Measurements from ENCODE around the gene MIF4GD. TPM values are rescaled to one million over a fixed set of nuclear protein-coding genes. Genes with fewer than 3 reads are reported as not detected.
"Not testable (repeated sequence)": the region's sequence is repeated elsewhere in the genome, so short reads cannot be mapped to it uniquely, and the experiment has no call there.

Gene MIF4GD
- total RNA-seq, 8 experiments from 2014 or later, result 9.8 to 21.2 (median 16.3) TPM

- no peaks in the 10 kb centered on the region for H3K4me1 ChIP-seq (replicated peaks in 1 of 2)
- no peak overlapping the region for H3K4me3 ChIP-seq
- in situ Hi-C loops (cut with MboI; ENCODE audit: low pct_unique_long_range_greater_than_20kb in 2 of 9, low sequenced_read_pairs in 9 of 9, unreplicated experiment in 9 of 9), result loop anchor here in 1 of 9 experiments (25.0 kb wide), 1 partner anchor 111 kb away; the partner anchor contains the start of gene GRB2
- ATAC-seq (replicated peaks in 6 of 8), result no peak
- H3K27ac ChIP-seq, result no peak overlapping the region
- WGBS, 10 experiments, result 77 to 90% (median 83%) methylated on average over 2 to 16 of the region's 17 CpGs; no CpG with 5 or more reads in 4 of the 10 experiments
Observed at GRCh38 chr17:75301502-75302206, 30.6 kb upstream of the MIF4GD start.

GRCh38 chr17:75301049-75301448, 30.0 kb upstream of the MIF4GD start:
- 48 to 100% (median 80%) methylated on average over 1 to 5 of the region's 9 CpGs; no CpG with 5 or more reads in 1 of the 10 experiments for WGBS, 10 experiments
- Histone ChIP-seq H3K4me1 (replicated peaks in 1 of 2) (no peaks in the 10 kb centered on the region), H3K27ac (no peak overlapping the region), H3K4me3 (no peak overlapping the region)
- in situ Hi-C loops (cut with MboI; ENCODE audit: low pct_unique_long_range_greater_than_20kb in 2 of 9, low sequenced_read_pairs in 9 of 9, unreplicated experiment in 9 of 9), result loop anchor here in 1 of 9 experiments (25.0 kb wide), 1 partner anchor 111 kb away; the partner anchor contains the start of gene GRB2
- ATAC-seq (replicated peaks in 6 of 8), result no peak

GRCh38 chr17:75300280-75300679, 29.2 kb upstream of the MIF4GD start:
- ATAC-seq (replicated peaks in 6 of 8), result no peak
- WGBS, 10 experiments, result 49 to 100% (median 76%) methylated on average over 1 to 6 of the region's 7 CpGs

DNA sequence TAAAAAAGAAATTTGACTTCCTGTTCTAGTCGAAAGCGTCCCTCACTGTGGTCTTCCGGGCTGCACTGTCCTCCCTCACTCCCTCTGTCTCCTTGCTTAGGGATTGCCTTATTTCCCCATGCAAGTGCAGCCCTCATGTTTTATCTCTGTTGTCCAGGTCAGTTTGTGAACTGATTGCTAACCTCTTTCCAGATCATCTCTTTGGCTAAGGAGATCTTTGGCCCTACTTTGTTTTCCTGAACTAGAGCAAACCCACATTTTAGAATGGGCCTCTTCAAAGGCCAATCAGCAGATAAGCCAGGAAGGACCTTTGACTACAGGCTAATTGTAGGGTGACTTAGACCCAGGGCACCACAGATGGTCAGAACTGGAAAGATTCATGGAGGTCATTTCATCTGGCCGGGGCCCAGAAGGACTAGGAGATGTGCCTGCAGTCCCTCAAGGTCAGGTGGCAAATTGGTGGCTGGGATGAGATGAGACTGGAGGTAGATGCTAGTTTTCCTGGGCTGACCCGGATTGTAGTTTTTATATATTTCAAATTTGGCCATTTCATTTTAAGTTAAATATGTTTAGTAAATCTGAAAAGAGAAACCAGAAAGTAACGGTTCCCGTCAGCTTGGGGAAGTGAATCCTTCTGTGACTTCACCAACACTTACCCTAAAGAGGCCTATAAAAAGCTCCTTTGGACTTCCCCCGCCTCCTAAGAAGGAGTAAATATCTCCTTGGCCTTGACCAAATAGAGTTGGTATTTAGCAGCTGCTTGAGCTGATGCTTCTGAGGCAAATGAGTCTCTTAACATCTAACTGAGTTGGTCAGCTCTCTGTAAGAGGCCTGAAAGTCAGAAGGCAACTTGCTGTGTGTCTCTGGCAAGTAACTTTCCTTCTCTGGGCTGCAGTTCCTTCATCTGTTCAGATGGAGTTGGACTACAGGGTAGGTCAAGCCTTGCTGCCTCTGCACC, 24.4 kb upstream of the MIF4GD start:
- H3K4me1 ChIP-seq (replicated peaks in 1 of 2), result no peaks in the 10 kb centered on the region
- in situ Hi-C loops (cut with MboI; ENCODE audit: low pct_unique_long_range_greater_than_20kb in 2 of 9, low sequenced_read_pairs in 9 of 9, unreplicated experiment in 9 of 9), result loop anchor here in 1 of 9 experiments (25.0 kb wide), 1 partner anchor 117 kb away; the partner anchor contains the start of gene GRB2

More at GRCh38 chr17:75300280-75300679, 29.2 kb upstream of the MIF4GD start:
- Histone ChIP-seq H3K4me1 (replicated peaks in 1 of 2) (no peaks in the 10 kb centered on the region), H3K4me3 (no peak overlapping the region), H3K27ac (no peak overlapping the region)
- in situ Hi-C loops (cut with MboI; ENCODE audit: low pct_unique_long_range_greater_than_20kb in 2 of 9, low sequenced_read_pairs in 9 of 9, unreplicated experiment in 9 of 9), result loop anchor here in 1 of 9 experiments (25.0 kb wide), 1 partner anchor 112 kb away; the partner anchor contains the start of gene GRB2

GRCh38 chr17:75292810-75293448, 21.9 kb upstream of the MIF4GD start:
- H3K4me3 ChIP-seq; ATAC-seq (replicated peaks in 6 of 8); H3K27ac ChIP-seq; H3K4me1 ChIP-seq (replicated peaks in 1 of 2): not testable (repeated sequence)
- in situ Hi-C loops (cut with MboI; ENCODE audit: low pct_unique_long_range_greater_than_20kb in 2 of 9, low sequenced_read_pairs in 9 of 9, unreplicated experiment in 9 of 9), result loop anchor here in 1 of 9 experiments (25.0 kb wide), 1 partner anchor 119 kb away; the partner anchor contains the start of gene GRB2
- WGBS, 10 experiments, result 53 to 100% (median 88%) methylated on average over 3 to 10 of the region's 16 CpGs; no CpG with 5 or more reads in 3 of the 10 experiments

More for the DNA sequence above, 24.4 kb upstream of the MIF4GD start:
- Histone ChIP-seq H3K27ac (no peak overlapping the region), H3K4me3 (no peak overlapping the region)
- WGBS, 10 experiments, result 75 to 96% (median 86%) methylated on average over 2 to 7 of the region's 8 CpGs
- no peak for ATAC-seq (replicated peaks in 6 of 8)

DNA sequence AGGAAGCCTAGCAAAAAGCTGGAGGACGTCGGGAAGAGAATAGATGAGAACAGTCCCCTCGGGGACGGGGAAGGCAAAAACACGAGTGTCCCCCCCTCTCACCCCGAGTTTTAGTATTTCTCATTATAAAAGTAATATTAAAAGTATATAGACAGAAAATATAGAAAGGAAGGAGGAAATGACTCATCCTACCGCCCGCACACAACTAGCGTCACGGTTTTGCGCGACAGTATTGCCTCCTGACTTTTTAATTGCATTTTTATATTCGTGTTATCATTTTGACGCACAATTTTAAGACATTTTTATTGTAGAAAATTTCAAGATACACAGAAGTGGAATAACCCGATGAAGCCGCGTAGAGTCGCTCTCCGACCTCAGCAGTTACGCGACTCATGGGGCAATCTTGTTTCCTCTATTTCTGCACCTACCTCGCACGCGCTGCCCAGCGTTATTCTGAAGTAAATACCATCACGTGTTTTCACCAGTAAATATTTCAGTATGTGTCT, 18.9 kb upstream of the MIF4GD start:
- in situ Hi-C loops (cut with MboI; ENCODE audit: low pct_unique_long_range_greater_than_20kb in 2 of 9, low sequenced_read_pairs in 9 of 9, unreplicated experiment in 9 of 9), result loop anchor here in 1 of 9 experiments (25.0 kb wide), 1 partner anchor 122 kb away; the partner anchor contains the start of gene GRB2
- WGBS, 10 experiments, result 0 to 84% (median 20%) methylated on average over 9 to 24 of the region's 26 CpGs
- Histone ChIP-seq H3K27ac (no peak overlapping the region), H3K4me3 (peak overlapping the region; percentile 48 to 85 (median 53)), H3K4me1 (replicated peaks in 1 of 2) (peaks cover 0 to 3% of the 10 kb centered on the region in 2 donors)
- peak in 3 of 8 experiments; percentile 1 to 9 (median 6) for ATAC-seq (replicated peaks in 6 of 8)

- in situ Hi-C loops (cut with MboI; ENCODE audit: low pct_unique_long_range_greater_than_20kb in 2 of 9, low sequenced_read_pairs in 9 of 9, unreplicated experiment in 9 of 9), result loop anchor here in 1 of 9 experiments (25.0 kb wide), 1 partner anchor 123 kb away; the partner anchor contains the start of gene GRB2
- 0 to 3% (median 0%) methylated on average over 3 to 14 of the region's 65 CpGs; no CpG with 5 or more reads in 1 of the 10 experiments for WGBS, 10 experiments
- Histone ChIP-seq H3K4me1 (replicated peaks in 1 of 2) (peaks cover 0 to 3% of the 10 kb centered on the region in 2 donors), H3K27ac (no peak within 1 kb of the TSS), H3K4me3 (peak within 1 kb of the TSS; percentile 48 to 85 (median 53))
- peak; percentile 95 to 98 (median 98) for ATAC-seq (replicated peaks in 6 of 8)
Observed at GRCh38 chr17:75289115-75289831, 18.2 kb upstream of the MIF4GD start, which contains the start of gene SLC25A19. SLC25A19 (minus strand) TSS chr17:75289433; CDS start chr17:75286764, 2,669 bp downstream.

DNA sequence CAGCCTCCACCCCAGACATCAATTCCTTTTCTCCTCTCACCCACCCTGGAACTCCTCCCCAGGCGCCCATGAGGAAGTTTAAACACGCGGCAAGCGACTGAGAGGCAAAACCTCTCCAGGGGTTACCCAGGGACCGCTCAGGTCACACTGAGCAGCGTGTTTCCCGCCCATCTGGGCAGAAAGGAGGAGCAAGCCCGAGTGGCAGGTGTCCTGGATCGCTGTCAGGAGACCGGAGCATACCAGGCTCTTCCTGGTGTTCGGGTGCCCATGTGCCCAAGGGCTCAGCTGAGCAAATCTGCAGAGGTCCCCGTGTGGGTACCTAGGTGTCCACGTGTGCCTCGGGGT, 17.7 kb upstream of the MIF4GD start:
- in situ Hi-C loops (cut with MboI; ENCODE audit: low pct_unique_long_range_greater_than_20kb in 2 of 9, low sequenced_read_pairs in 9 of 9, unreplicated experiment in 9 of 9), result loop anchor here in 1 of 9 experiments (25.0 kb wide), 1 partner anchor 124 kb away; the partner anchor contains the start of gene GRB2
- Histone ChIP-seq H3K27ac (no peak overlapping the region), H3K4me1 (replicated peaks in 1 of 2) (peaks cover 0 to 3% of the 10 kb centered on the region in 2 donors), H3K4me3 (peak overlapping the region; percentile 48 to 85 (median 53))
- ATAC-seq (replicated peaks in 6 of 8), result peak in 5 of 8 experiments; percentile 11 to 35 (median 12)
- 0% methylated on average over 1 of the region's 14 CpGs; no CpG with 5 or more reads in 9 of the 10 experiments for WGBS, 10 experiments

DNA sequence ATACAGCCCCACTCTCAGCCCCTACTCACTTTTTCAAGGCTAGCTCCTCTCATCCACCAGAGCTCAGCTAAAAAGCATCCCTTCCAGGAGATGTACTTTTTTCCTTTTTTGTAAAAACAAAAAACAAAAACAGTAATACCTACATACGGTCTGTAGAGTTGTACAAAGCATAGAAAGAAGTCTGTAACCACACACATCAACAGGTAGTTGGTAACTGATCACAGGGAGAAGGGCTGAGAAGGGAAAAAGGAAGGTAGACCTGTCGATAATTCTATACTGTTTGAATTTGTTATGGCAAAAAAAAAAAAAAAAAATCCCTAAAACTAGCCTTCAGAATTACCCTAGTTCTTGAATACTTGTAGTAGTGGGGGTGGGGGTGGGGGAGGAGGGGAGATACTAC, 17.3 kb upstream of the MIF4GD start:
- ATAC-seq (replicated peaks in 6 of 8), result no peak
- WGBS, 10 experiments, result 0 to 61% (median 20%) methylated on average over 1 to 2 of the region's 2 CpGs; no CpG with 5 or more reads in 2 of the 10 experiments
- Histone ChIP-seq H3K4me3 (peak overlapping the region; percentile 48 to 85 (median 53)), H3K4me1 (replicated peaks in 1 of 2) (peaks cover 0 to 3% of the 10 kb centered on the region in 2 donors), H3K27ac (no peak overlapping the region)
- in situ Hi-C loops (cut with MboI; ENCODE audit: low pct_unique_long_range_greater_than_20kb in 2 of 9, low sequenced_read_pairs in 9 of 9, unreplicated experiment in 9 of 9), result loop anchor here in 1 of 9 experiments (25.0 kb wide), 1 partner anchor 124 kb away; the partner anchor contains the start of gene GRB2

- Histone ChIP-seq H3K27ac (no peak overlapping the region), H3K4me3 (no peak overlapping the region), H3K4me1 (replicated peaks in 1 of 2) (peaks cover 0 to 3% of the 10 kb centered on the region in 2 donors)
- no peak for ATAC-seq (replicated peaks in 6 of 8)
- WGBS, 10 experiments, result 83 to 100% (median 96%) methylated on average over 1 to 9 of the region's 9 CpGs; no CpG with 5 or more reads in 2 of the 10 experiments
- in situ Hi-C loops (cut with MboI; ENCODE audit: low pct_unique_long_range_greater_than_20kb in 2 of 9, low sequenced_read_pairs in 9 of 9, unreplicated experiment in 9 of 9), result loop anchor here in 1 of 9 experiments (25.0 kb wide), 1 partner anchor 125 kb away; the partner anchor contains the start of gene GRB2
Observed at GRCh38 chr17:75287221-75287620, 16.2 kb upstream of the MIF4GD start.

DNA sequence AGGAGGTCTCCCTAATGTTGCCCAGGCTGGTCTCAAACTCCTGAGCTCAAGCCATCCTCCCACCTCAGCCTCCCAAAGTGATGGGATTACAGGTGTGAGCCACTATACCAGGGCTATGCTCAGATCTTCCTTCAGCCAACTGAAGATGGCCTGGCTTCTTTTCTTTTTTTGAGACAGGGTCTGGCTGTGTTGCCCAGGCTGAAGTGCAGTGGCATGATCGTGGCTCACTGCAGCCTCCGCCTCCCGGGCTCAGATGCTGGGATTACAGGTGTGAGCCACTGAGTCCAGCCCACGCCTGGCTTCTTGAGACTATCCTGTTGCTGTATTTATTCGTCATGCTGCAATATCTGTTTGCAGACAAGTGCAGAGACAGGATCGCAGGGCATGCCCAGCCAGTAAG, 14.1 kb upstream of the MIF4GD start:
- in situ Hi-C loops (cut with MboI; ENCODE audit: low pct_unique_long_range_greater_than_20kb in 2 of 9, low sequenced_read_pairs in 9 of 9, unreplicated experiment in 9 of 9), result loop anchor here in 1 of 9 experiments (25.0 kb wide), 1 partner anchor 127 kb away; the partner anchor contains the start of gene GRB2
- H3K27ac ChIP-seq, result no peak overlapping the region
- H3K4me3 ChIP-seq, result no peak overlapping the region
- peaks cover 0 to 3% of the 10 kb centered on the region in 2 donors for H3K4me1 ChIP-seq (replicated peaks in 1 of 2)
- WGBS, 10 experiments, result 67 to 92% (median 90%) methylated on average over 1 to 4 of the region's 6 CpGs; no CpG with 5 or more reads in 5 of the 10 experiments
- no peak for ATAC-seq (replicated peaks in 6 of 8)

Data from motor neuron (in vitro differentiated cells).